Measurements from ENCODE around the gene TESK2.

Gene TESK2

DNA sequence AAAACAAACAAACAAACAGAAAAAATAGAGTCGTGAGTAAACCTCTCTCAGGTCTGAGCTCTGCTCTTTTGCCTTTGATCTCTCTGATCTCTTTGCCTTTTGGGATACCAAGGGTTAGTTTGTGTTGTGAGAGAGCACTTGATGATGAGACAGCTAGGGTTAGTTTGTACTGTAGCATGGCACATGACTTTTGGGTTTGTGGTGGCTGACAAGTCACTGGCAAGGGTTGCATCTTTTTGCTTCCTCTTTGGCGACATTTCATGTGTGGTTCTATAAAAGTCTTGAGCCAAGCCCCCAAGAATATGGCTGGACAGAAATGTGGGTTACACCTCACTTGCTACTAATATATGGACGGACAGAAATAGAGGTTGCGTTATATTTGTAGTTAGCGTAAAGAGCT lies 60.5 kb downstream of the TESK2 start:
- no peak overlapping the region for H3K27ac ChIP-seq (ENCODE audit: low read length)
- H2AFZ ChIP-seq (ENCODE audit: low read depth, low read length), result no peak overlapping the region
- DNase-seq (no peak), ATAC-seq (ENCODE audit: insufficient read depth, low read depth) (no peak)
- no peaks in the 10 kb centered on the region for H3K27me3 ChIP-seq (ENCODE audit: insufficient read depth, low read length, poor library complexity)
- H3K4me3 ChIP-seq (ENCODE audit: low read depth in 1 of 2, low read length in 2 of 2), result no peak overlapping the region
- no peaks in the 10 kb centered on the region for H3K4me1 ChIP-seq (ENCODE audit: insufficient read depth, low read length)
- H3K9me3 ChIP-seq (ENCODE audit: insufficient read depth, low read length, severe bottlenecking), result no peaks in the 10 kb centered on the region
- TF ChIP-seq EZH2 (IDR thresholded peaks at IDR 0.05; ENCODE audit: borderline replicate concordance, low read depth, low read length, severe bottlenecking) (no peak), CTCF (IDR thresholded peaks at IDR 0.05; ENCODE audit: borderline replicate concordance, extremely low read depth, low read length, poor library complexity, severe bottlenecking) (no peak)
- no peaks in the 10 kb centered on the region for H3K79me2 ChIP-seq (ENCODE audit: insufficient read depth, low read length)
- H3K36me3 ChIP-seq (ENCODE audit: insufficient read depth, low read length), result no peaks in the 10 kb centered on the region
- no peak overlapping the region for H3K9ac ChIP-seq (ENCODE audit: low read depth, low read length)
- no peak overlapping the region for H3K4me2 ChIP-seq (ENCODE audit: insufficient read depth, low read length)
- H4K20me1 ChIP-seq (ENCODE audit: insufficient read depth, low read length), result no peaks in the 10 kb centered on the region

DNA sequence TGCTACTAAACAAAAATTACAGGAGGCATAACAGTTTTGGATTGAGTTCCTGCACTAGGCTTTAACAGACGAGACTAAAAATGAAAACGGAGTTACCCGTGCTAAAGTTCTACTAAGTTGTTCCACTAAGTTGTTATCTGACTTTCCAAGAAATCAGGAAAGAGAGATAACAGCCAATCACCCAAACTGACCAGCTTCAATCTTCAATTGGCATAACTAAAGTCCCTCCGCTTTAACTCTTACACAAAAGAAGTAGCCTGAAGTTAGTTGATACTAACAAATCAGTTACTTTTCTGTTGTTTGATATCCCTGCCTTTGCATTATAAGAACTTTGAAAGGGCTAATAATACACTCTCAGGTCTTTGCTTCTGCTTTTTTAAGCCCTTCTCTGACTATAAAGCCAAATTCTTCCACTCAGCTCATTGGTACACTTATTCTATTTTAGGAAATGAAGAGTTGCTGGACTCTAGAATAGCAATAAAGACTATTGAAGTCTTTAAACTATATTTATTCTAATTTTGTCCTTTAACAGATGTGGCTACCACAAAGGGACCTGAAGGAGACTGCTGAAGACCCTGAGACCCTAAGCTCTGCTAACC lies 61.3 kb downstream of the TESK2 start:
- DNase-seq, result no peak
- H2AFZ ChIP-seq (ENCODE audit: low read depth, low read length), result no peak overlapping the region
- H3K9me3 ChIP-seq (ENCODE audit: insufficient read depth, low read length, severe bottlenecking), result no peaks in the 10 kb centered on the region
- no peaks in the 10 kb centered on the region for H3K36me3 ChIP-seq (ENCODE audit: insufficient read depth, low read length)
- no peaks in the 10 kb centered on the region for H3K27me3 ChIP-seq (ENCODE audit: insufficient read depth, low read length, poor library complexity)
- H3K9ac ChIP-seq (ENCODE audit: low read depth, low read length), result no peak overlapping the region
- no peaks in the 10 kb centered on the region for H3K79me2 ChIP-seq (ENCODE audit: insufficient read depth, low read length)
- no peaks in the 10 kb centered on the region for H3K4me1 ChIP-seq (ENCODE audit: insufficient read depth, low read length)
- TF ChIP-seq EZH2 (IDR thresholded peaks at IDR 0.05; ENCODE audit: borderline replicate concordance, low read depth, low read length, severe bottlenecking) (no peak), CTCF (IDR thresholded peaks at IDR 0.05; ENCODE audit: borderline replicate concordance, extremely low read depth, low read length, poor library complexity, severe bottlenecking) (no peak)
- no peak overlapping the region for H3K27ac ChIP-seq (ENCODE audit: low read length)
- H3K4me2 ChIP-seq (ENCODE audit: insufficient read depth, low read length), result no peak overlapping the region
- no peaks in the 10 kb centered on the region for H4K20me1 ChIP-seq (ENCODE audit: insufficient read depth, low read length)
- no peak overlapping the region for H3K4me3 ChIP-seq (ENCODE audit: low read depth in 1 of 2, low read length in 2 of 2)
- ATAC-seq (ENCODE audit: insufficient read depth, low read depth), result no peak

DNA sequence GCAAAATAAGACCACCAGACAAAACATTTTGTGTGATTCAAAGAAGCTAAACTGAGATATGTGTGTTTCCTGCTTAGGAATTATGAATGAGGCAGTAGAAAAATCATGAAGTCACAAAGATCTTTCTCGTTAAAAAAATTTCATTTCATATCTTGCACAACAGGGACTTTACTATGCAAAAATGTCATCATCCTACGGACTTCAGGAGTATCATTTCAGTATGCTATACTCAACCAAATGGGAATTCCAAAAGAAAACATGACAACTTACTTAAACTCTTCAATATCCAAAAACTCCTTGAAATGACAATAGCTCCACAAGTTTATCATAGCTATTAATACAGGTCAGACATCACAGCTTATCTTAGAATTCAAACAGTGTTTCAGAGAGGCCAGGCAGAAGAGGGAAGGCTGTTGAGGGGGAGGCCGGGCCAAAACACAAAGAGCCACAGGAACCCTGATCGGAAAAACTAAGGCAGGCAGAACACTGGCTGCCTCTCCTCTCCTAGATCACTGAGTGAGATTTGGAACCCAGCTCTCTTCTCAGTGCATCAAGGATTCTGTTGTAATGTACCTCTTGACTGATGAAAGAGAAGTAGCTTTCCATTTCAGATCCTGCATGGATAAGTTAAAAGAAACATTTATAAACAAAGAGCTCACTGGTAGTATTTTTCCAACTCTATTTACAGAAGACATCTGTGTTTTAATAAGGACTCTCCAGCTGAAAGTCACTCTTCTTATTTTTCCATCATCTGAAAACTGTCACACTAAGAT lies 66.9 kb downstream of the TESK2 start:
- no peak for ATAC-seq (ENCODE audit: insufficient read depth, low read depth)
- no peak overlapping the region for H3K27ac ChIP-seq (ENCODE audit: low read length)
- TF ChIP-seq EZH2 (IDR thresholded peaks at IDR 0.05; ENCODE audit: borderline replicate concordance, low read depth, low read length, severe bottlenecking) (no peak), CTCF (IDR thresholded peaks at IDR 0.05; ENCODE audit: borderline replicate concordance, extremely low read depth, low read length, poor library complexity, severe bottlenecking) (no peak)
- no peaks in the 10 kb centered on the region for H3K4me1 ChIP-seq (ENCODE audit: insufficient read depth, low read length)
- no peaks in the 10 kb centered on the region for H3K36me3 ChIP-seq (ENCODE audit: insufficient read depth, low read length)
- no peak for DNase-seq
- H3K4me3 ChIP-seq (ENCODE audit: low read depth in 1 of 2, low read length in 2 of 2), result no peak overlapping the region
- no peaks in the 10 kb centered on the region for H3K27me3 ChIP-seq (ENCODE audit: insufficient read depth, low read length, poor library complexity)
- H3K9ac ChIP-seq (ENCODE audit: low read depth, low read length), result no peak overlapping the region
- H3K9me3 ChIP-seq (ENCODE audit: insufficient read depth, low read length, severe bottlenecking), result peaks cover 3% of the 10 kb centered on the region
- H2AFZ ChIP-seq (ENCODE audit: low read depth, low read length), result no peak overlapping the region
- no peaks in the 10 kb centered on the region for H3K79me2 ChIP-seq (ENCODE audit: insufficient read depth, low read length)
- no peaks in the 10 kb centered on the region for H4K20me1 ChIP-seq (ENCODE audit: insufficient read depth, low read length)
- H3K4me2 ChIP-seq (ENCODE audit: insufficient read depth, low read length), result no peak overlapping the region
